GM18505 (cell line): ENCODE results near the gene PLXNA1.

Experiments used
- ATAC-seq: cut with Tn5 transposase; IDR thresholded peaks from one replicate; pipeline ENCODE4 v1.9.1; 2021; ENCODE audit not compliant: unreplicated experiment
- POLR2A ChIP-seq: IDR thresholded peaks from 4 replicates; pipeline ENCODE4 v1.6.1; 2011; ENCODE audit warnings: borderline replicate concordance; ENCODE audit not compliant: insufficient read depth, insufficient read length; ENCODE audit errors: extremely low read depth

PLXNA1 gene

GRCh38 chr3:126945171-126945721 is 37.7 kb upstream of the PLXNA1 start:
- no peak for TF ChIP-seq POLR2A

GRCh38 chr3:126945891-126946290 is 37.0 kb upstream of the PLXNA1 start:
- no peak for TF ChIP-seq POLR2A
- no peak for ATAC-seq

More at GRCh38 chr3:126945171-126945721, 37.7 kb upstream of the PLXNA1 start:
- ATAC-seq = no peak

- no peak for TF ChIP-seq POLR2A
- no peak for ATAC-seq
Measured at GRCh38 chr3:126946405-126946804, 36.5 kb upstream of the PLXNA1 start.

- ATAC-seq = no peak
- TF ChIP-seq POLR2A = no peak
Measured at GRCh38 chr3:126947429-126947828, 35.5 kb upstream of the PLXNA1 start.

- TF ChIP-seq POLR2A = no peak
- no peak for ATAC-seq
Measured at GRCh38 chr3:126948980-126949535, 33.9 kb upstream of the PLXNA1 start.

- no peak for TF ChIP-seq POLR2A
- ATAC-seq = no peak
Measured at GRCh38 chr3:126951561-126951960, 31.4 kb upstream of the PLXNA1 start.

GRCh38 chr3:126952261-126952982 is 30.5 kb upstream of the PLXNA1 start:
- no peak for TF ChIP-seq POLR2A
- ATAC-seq = no peak

- ATAC-seq = no peak
- TF ChIP-seq POLR2A = no peak
Measured at GRCh38 chr3:126952983-126953660, 29.8 kb upstream of the PLXNA1 start.

- TF ChIP-seq POLR2A = no peak
- peak; percentile 67 for ATAC-seq
Measured at GRCh38 chr3:126954141-126954842, 28.6 kb upstream of the PLXNA1 start.

- no peak for TF ChIP-seq POLR2A
- ATAC-seq = peak; percentile 76
Measured at GRCh38 chr3:126955004-126955790, 27.7 kb upstream of the PLXNA1 start.

GRCh38 chr3:126956361-126956760 is 26.6 kb upstream of the PLXNA1 start:
- ATAC-seq = no peak
- no peak for TF ChIP-seq POLR2A

- ATAC-seq = no peak
- TF ChIP-seq POLR2A = no peak
Measured at GRCh38 chr3:126956866-126957650, 25.9 kb upstream of the PLXNA1 start.
